Measurements from ENCODE around the gene MAST4.

The MAST4 gene

GRCh38 chr5:66896171-66896570, 300.0 kb downstream of the MAST4 start:
- DNase-seq = no peak
- H3K36me3 ChIP-seq (replicated peaks; ENCODE audit: insufficient read depth, low read length) = no peaks in the 10 kb centered on the region
- no peak overlapping the region for H3K4me2 ChIP-seq (ENCODE audit: low read depth, low read length)
- 0 out of 2 replicates have a peak, but pooled peaks cover 5% of the 10 kb centered on the region for H3K4me1 ChIP-seq (ENCODE audit: low read length)
- H3K79me2 ChIP-seq (ENCODE audit: low read length) = no peaks in the 10 kb centered on the region
- no peak for TF ChIP-seq EZH2phosphoT487 (IDR thresholded peaks at IDR 0.05; ENCODE audit: low read length)
- TF ChIP-seq CTCF (IDR thresholded peaks at IDR 0.05; ENCODE audit: low read length) = no peak
- no peak overlapping the region for H3K4me3 ChIP-seq (ENCODE audit: low read length)
- no peaks in the 10 kb centered on the region for H4K20me1 ChIP-seq (ENCODE audit: insufficient read depth, low read length)
- H3K9me3 ChIP-seq (replicated peaks; ENCODE audit: insufficient read depth, low read length) = no peaks in the 10 kb centered on the region
- no peak overlapping the region for H3K27ac ChIP-seq (ENCODE audit: low read length)
- H3K27me3 ChIP-seq (replicated peaks; ENCODE audit: insufficient read depth, low read length) = no peaks in the 10 kb centered on the region
- no peak overlapping the region for H2AFZ ChIP-seq (ENCODE audit: low read length)
- H3F3A ChIP-seq (ENCODE audit: insufficient read depth, low read length) = no peaks in the 10 kb centered on the region
- H3K9ac ChIP-seq (ENCODE audit: low read length) = no peak overlapping the region
- H3K9me2 ChIP-seq (replicated peaks; ENCODE audit: insufficient read depth, low read length) = no peaks in the 10 kb centered on the region

- H3K9ac ChIP-seq (ENCODE audit: low read length) = no peak overlapping the region
- no peak for DNase-seq
- no peaks in the 10 kb centered on the region for H3K79me2 ChIP-seq (ENCODE audit: low read length)
- no peaks in the 10 kb centered on the region for H3F3A ChIP-seq (ENCODE audit: insufficient read depth, low read length)
- H3K4me3 ChIP-seq (ENCODE audit: low read length) = no peak overlapping the region
- no peaks in the 10 kb centered on the region for H3K9me3 ChIP-seq (replicated peaks; ENCODE audit: insufficient read depth, low read length)
- TF ChIP-seq CTCF (IDR thresholded peaks at IDR 0.05; ENCODE audit: low read length) (no peak), EZH2phosphoT487 (IDR thresholded peaks at IDR 0.05; ENCODE audit: low read length) (no peak), EZH2 (optimal IDR thresholded peaks at IDR 0.05; ENCODE audit: low read depth, low read length) (no peak)
- H3K27ac ChIP-seq (ENCODE audit: low read length) = no peak overlapping the region
- H3K4me1 ChIP-seq (ENCODE audit: low read length) = peaks cover 15% of the 10 kb centered on the region
- H3K27me3 ChIP-seq (replicated peaks; ENCODE audit: insufficient read depth, low read length) = no peaks in the 10 kb centered on the region
- no peak overlapping the region for H3K4me2 ChIP-seq (ENCODE audit: low read depth, low read length)
- H2AFZ ChIP-seq (ENCODE audit: low read length) = no peak overlapping the region
- no peaks in the 10 kb centered on the region for H3K36me3 ChIP-seq (replicated peaks; ENCODE audit: insufficient read depth, low read length)
- no peaks in the 10 kb centered on the region for H4K20me1 ChIP-seq (ENCODE audit: insufficient read depth, low read length)
- H3K9me2 ChIP-seq (replicated peaks; ENCODE audit: insufficient read depth, low read length) = no peaks in the 10 kb centered on the region
These were observed 301.2 kb downstream of the MAST4 start for GRCh38 chr5:66897356-66897755.

GRCh38 chr5:66898241-66898995, 302.2 kb downstream of the MAST4 start:
- Histone ChIP-seq H4K20me1 (ENCODE audit: insufficient read depth, low read length) (no peaks in the 10 kb centered on the region), H2AFZ (ENCODE audit: low read length) (no peak overlapping the region), H3F3A (ENCODE audit: insufficient read depth, low read length) (no peaks in the 10 kb centered on the region), H3K27ac (ENCODE audit: low read length) (no peak overlapping the region), H3K79me2 (ENCODE audit: low read length) (no peaks in the 10 kb centered on the region), H3K9ac (ENCODE audit: low read length) (no peak overlapping the region), H3K9me2 (replicated peaks; ENCODE audit: insufficient read depth, low read length) (no peaks in the 10 kb centered on the region), H3K9me3 (replicated peaks; ENCODE audit: insufficient read depth, low read length) (no peaks in the 10 kb centered on the region), H3K4me3 (ENCODE audit: low read length) (no peak overlapping the region), H3K4me1 (ENCODE audit: low read length) (peaks cover 15% of the 10 kb centered on the region), H3K27me3 (replicated peaks; ENCODE audit: insufficient read depth, low read length) (no peaks in the 10 kb centered on the region), H3K4me2 (ENCODE audit: low read depth, low read length) (no peak overlapping the region), H3K36me3 (replicated peaks; ENCODE audit: insufficient read depth, low read length) (no peaks in the 10 kb centered on the region)
- no peak for DNase-seq
- no peak for TF ChIP-seq CTCF (IDR thresholded peaks at IDR 0.05; ENCODE audit: low read length)
- TF ChIP-seq EZH2 (optimal IDR thresholded peaks at IDR 0.05; ENCODE audit: low read depth, low read length) = no peak
- no peak for TF ChIP-seq EZH2phosphoT487 (IDR thresholded peaks at IDR 0.05; ENCODE audit: low read length)

Data from MM.1S (cell line).